HG03108 (cell line): ENCODE measurements around the gene FLOT2.
"Not testable (repeated sequence)": the region's sequence is repeated elsewhere in the genome, so short reads cannot be mapped to it uniquely, and the experiment has no call there.

Experiments used
- ATAC-seq: cut with Tn5 transposase; IDR thresholded peaks from one replicate; pipeline ENCODE4 v1.9.1; 2021; ENCODE audit warnings: moderate library complexity; ENCODE audit not compliant: unreplicated experiment

Gene FLOT2

GRCh38 chr17:28917029-28917428 lies 19.5 kb upstream of the FLOT2 start:
- no peak for ATAC-seq

GRCh38 chr17:28916302-28916934 lies 18.9 kb upstream of the FLOT2 start:
- ATAC-seq = no peak

- no peak for ATAC-seq
These were observed 15.4 kb upstream of the FLOT2 start for GRCh38 chr17:28912938-28913333.

GRCh38 chr17:28912281-28912937 lies 14.9 kb upstream of the FLOT2 start:
- no peak for ATAC-seq

GRCh38 chr17:28911411-28912045 lies 14.0 kb upstream of the FLOT2 start:
- ATAC-seq = no peak

GRCh38 chr17:28910534-28910933 lies 13.0 kb upstream of the FLOT2 start:
- ATAC-seq = no peak

GRCh38 chr17:28908640-28909167 lies 11.2 kb upstream of the FLOT2 start:
- ATAC-seq = no peak

- ATAC-seq = no peak
These were observed 10.4 kb upstream of the FLOT2 start for GRCh38 chr17:28907709-28908475.

- no peak for ATAC-seq
These were observed 9.3 kb upstream of the FLOT2 start for GRCh38 chr17:28906706-28907438.

- no peak for ATAC-seq
These were observed 8.7 kb upstream of the FLOT2 start for GRCh38 chr17:28906276-28906675.

- ATAC-seq = no peak
These were observed 7.3 kb upstream of the FLOT2 start for GRCh38 chr17:28904800-28905199.

GRCh38 chr17:28903546-28903841 lies 6.0 kb upstream of the FLOT2 start:
- ATAC-seq = not testable (repeated sequence)

- ATAC-seq = peak; percentile 77
These were observed 5.4 kb upstream of the FLOT2 start, which contains the start of gene DHRS13 for GRCh38 chr17:28902819-28903545. Gene DHRS13, minus strand, starts transcription at chr17:28903079. Its CDS starts 135 bp downstream, at chr17:28902944.

GRCh38 chr17:28901866-28902818 lies 4.6 kb upstream of the FLOT2 start:
- peak; percentile 31 for ATAC-seq

- no peak for ATAC-seq
These were observed 3.6 kb upstream of the FLOT2 start for GRCh38 chr17:28900986-28901726.

- ATAC-seq = no peak
These were observed 1.8 kb upstream of the FLOT2 start for GRCh38 chr17:28899212-28899815.

GRCh38 chr17:28898527-28898955 lies 1.0 kb upstream of the FLOT2 start:
- no peak for ATAC-seq
